WTC11 (cell line): ENCODE results near the gene EIF2AK3.

Experiments
- JAZF1 ChIP-seq: fragments of 250-450 bp; sonication (Bioruptor Pico); IDR thresholded peaks from 2 replicates; pipeline ENCODE4 v1.9.0; 2021; ENCODE audit warnings: moderate library complexity, mild to moderate bottlenecking, inconsistent platforms
- JUN ChIP-seq: sonication (generic); formaldehyde crosslinking; IDR thresholded peaks from 2 replicates; pipeline ENCODE4 v1.8.0; 2023; ENCODE audit warnings: mild to moderate bottlenecking, missing genetic modification reagents
- NFYB ChIP-seq: sonication (generic); formaldehyde crosslinking; conservative IDR thresholded peaks from 2 replicates; pipeline ENCODE4 v1.8.0; 2022; ENCODE audit warnings: low read depth, missing genetic modification reagents
- TEAD4 ChIP-seq: sonication (generic); formaldehyde crosslinking; IDR thresholded peaks from 2 replicates; pipeline ENCODE4 v1.8.0; 2022; ENCODE audit warnings: mild to moderate bottlenecking, missing genetic modification reagents
- TF ChIP-seq, protein P1 (sequence below): fragments of 200-600 bp; IDR thresholded peaks from 2 replicates; pipeline ENCODE4 v1.8.0; 2022; ENCODE audit warnings: antibody characterized with exemption
- TF ChIP-seq, protein P2 (sequence below): sonication (generic); formaldehyde crosslinking; conservative IDR thresholded peaks from 2 replicates; pipeline ENCODE4 v1.8.1; 2022; ENCODE audit warnings: mild to moderate bottlenecking, missing genetic modification reagents
- TF ChIP-seq, protein P3 (sequence below): sonication (generic); formaldehyde crosslinking; IDR thresholded peaks from 2 replicates; pipeline ENCODE4 v1.8.0; 2022; ENCODE audit warnings: mild to moderate bottlenecking, missing genetic modification reagents
- TF ChIP-seq, protein P4 (sequence below): sonication (generic); formaldehyde crosslinking; IDR thresholded peaks from 2 replicates; pipeline ENCODE4 v1.8.1; 2022; ENCODE audit warnings: mild to moderate bottlenecking, moderate library complexity, missing genetic modification reagents

DNA sequence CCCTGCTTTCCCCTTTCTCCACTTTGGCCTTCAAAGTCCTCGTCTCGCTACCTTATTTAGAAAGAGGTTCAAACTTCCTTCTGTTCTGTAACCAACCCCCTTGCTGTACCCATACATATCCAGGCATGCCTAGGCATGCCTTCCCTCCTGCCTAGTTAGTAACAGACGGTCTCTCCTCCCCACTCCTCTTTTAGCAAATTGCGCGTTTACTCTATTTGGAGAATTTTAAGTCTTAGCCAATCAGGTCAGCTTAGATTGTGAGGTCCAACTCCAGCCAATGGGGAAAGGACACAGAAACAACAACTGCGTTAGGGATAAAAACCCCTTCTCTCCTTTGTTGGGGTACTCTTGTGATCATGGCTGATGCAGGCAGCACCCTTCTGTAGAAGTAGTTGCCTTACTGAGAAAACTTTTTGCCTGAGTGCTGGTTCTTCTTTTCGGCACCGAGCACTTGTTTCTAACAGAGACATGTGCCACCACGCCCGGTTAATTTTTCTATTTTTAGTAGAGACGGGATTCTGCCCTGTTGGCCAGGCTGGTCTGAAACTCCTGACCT lies 88.8 kb downstream of the EIF2AK3 start:
- TF ChIP-seq, protein P1, sequence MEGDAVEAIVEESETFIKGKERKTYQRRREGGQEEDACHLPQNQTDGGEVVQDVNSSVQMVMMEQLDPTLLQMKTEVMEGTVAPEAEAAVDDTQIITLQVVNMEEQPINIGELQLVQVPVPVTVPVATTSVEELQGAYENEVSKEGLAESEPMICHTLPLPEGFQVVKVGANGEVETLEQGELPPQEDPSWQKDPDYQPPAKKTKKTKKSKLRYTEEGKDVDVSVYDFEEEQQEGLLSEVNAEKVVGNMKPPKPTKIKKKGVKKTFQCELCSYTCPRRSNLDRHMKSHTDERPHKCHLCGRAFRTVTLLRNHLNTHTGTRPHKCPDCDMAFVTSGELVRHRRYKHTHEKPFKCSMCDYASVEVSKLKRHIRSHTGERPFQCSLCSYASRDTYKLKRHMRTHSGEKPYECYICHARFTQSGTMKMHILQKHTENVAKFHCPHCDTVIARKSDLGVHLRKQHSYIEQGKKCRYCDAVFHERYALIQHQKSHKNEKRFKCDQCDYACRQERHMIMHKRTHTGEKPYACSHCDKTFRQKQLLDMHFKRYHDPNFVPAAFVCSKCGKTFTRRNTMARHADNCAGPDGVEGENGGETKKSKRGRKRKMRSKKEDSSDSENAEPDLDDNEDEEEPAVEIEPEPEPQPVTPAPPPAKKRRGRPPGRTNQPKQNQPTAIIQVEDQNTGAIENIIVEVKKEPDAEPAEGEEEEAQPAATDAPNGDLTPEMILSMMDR, result no peak
- TF ChIP-seq NFYB (CRISPR knock-in tag) (no peak), TEAD4 (CRISPR knock-in tag) (no peak), JUN (CRISPR knock-in tag) (no peak), JAZF1 (CRISPR knock-in tag) (no peak)
- TF ChIP-seq, protein P2, sequence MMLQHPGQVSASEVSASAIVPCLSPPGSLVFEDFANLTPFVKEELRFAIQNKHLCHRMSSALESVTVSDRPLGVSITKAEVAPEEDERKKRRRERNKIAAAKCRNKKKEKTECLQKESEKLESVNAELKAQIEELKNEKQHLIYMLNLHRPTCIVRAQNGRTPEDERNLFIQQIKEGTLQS, result no peak
- TF ChIP-seq, protein P3, sequence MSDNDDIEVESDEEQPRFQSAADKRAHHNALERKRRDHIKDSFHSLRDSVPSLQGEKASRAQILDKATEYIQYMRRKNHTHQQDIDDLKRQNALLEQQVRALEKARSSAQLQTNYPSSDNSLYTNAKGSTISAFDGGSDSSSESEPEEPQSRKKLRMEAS (CRISPR knock-in tag), result no peak
- TF ChIP-seq, protein P4, sequence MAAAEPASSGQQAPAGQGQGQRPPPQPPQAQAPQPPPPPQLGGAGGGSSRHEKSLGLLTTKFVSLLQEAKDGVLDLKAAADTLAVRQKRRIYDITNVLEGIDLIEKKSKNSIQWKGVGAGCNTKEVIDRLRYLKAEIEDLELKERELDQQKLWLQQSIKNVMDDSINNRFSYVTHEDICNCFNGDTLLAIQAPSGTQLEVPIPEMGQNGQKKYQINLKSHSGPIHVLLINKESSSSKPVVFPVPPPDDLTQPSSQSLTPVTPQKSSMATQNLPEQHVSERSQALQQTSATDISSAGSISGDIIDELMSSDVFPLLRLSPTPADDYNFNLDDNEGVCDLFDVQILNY (CRISPR knock-in tag), result no peak
